ENCODE measurements around the gene PKHD1.

Gene PKHD1

DNA sequence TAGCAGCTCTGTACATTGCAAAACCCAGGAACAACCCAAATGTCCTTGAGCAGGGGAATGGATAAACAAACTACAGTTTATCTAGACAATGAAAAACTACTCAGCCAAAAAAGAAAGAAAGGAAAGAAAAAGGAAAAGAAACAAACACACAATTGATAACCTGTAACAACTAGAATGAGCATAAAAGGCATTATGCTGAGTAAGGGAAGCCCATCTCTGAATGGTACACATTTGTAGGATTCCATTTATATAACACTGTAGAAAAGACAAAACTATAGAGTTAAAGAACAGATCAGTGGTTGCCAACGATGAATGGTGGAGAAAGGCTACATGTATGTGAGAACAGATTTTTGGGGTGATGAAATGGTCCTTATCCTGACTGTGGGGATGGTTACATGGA lies 454.0 kb downstream of the PKHD1 start:
- TF ChIP-seq, protein P1, sequence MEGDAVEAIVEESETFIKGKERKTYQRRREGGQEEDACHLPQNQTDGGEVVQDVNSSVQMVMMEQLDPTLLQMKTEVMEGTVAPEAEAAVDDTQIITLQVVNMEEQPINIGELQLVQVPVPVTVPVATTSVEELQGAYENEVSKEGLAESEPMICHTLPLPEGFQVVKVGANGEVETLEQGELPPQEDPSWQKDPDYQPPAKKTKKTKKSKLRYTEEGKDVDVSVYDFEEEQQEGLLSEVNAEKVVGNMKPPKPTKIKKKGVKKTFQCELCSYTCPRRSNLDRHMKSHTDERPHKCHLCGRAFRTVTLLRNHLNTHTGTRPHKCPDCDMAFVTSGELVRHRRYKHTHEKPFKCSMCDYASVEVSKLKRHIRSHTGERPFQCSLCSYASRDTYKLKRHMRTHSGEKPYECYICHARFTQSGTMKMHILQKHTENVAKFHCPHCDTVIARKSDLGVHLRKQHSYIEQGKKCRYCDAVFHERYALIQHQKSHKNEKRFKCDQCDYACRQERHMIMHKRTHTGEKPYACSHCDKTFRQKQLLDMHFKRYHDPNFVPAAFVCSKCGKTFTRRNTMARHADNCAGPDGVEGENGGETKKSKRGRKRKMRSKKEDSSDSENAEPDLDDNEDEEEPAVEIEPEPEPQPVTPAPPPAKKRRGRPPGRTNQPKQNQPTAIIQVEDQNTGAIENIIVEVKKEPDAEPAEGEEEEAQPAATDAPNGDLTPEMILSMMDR (IDR thresholded peaks at IDR 0.05; ENCODE audit: control insufficient read depth, insufficient read depth, low read depth, low read length, missing control alignments) = no peak
- H3K4me3 ChIP-seq (ENCODE audit: control insufficient read depth, low read depth, low read length) = no peak overlapping the region
- no peak for DNase-seq (ENCODE audit: low read depth)

DNA sequence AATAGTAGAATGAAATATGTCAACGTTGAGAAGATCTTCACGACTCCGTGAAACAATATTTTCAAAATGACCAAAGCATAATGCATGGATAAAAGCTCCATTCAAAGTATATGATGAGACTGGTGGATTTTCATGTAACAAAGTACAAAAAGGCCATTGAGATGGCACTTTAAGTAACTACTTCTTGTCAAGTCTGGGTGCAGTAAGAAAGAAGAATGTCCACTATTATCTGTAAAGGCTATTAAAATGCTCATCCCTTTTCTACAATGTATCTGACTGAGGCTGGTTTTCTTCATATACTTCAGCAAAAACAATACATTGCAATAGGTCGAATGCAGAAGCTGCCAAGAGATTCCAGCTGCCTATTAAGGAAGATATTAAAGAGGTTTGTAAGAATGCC lies 457.4 kb downstream of the PKHD1 start:
- no peak overlapping the region for H3K4me3 ChIP-seq (ENCODE audit: control insufficient read depth, low read depth, low read length)
- no peak for DNase-seq (ENCODE audit: low read depth)
- TF ChIP-seq, protein P1 (IDR thresholded peaks at IDR 0.05; ENCODE audit: control insufficient read depth, insufficient read depth, low read depth, low read length, missing control alignments) = no peak

DNA sequence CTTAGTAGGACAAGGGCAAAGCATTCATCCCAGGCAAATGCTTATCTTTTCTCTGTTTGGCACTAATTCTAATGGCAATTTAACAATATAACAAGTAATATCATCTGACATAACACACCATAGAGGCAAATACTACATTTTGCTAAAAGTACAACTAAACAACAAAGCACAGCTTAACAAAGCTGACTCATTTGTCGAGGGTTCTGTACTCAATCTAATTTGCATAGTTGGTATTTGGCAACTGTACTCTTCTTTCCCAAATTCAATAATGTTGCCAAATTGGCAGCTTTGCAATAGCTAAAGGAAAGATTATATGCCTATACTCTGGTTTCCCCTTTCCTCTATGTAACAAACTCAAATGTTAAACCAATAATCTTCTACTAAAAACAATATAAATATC lies 461.0 kb downstream of the PKHD1 start:
- no peak for DNase-seq (ENCODE audit: low read depth)
- H3K4me3 ChIP-seq (ENCODE audit: control insufficient read depth, low read depth, low read length) = no peak overlapping the region
- TF ChIP-seq, protein P1 (IDR thresholded peaks at IDR 0.05; ENCODE audit: control insufficient read depth, insufficient read depth, low read depth, low read length, missing control alignments) = no peak

DNA sequence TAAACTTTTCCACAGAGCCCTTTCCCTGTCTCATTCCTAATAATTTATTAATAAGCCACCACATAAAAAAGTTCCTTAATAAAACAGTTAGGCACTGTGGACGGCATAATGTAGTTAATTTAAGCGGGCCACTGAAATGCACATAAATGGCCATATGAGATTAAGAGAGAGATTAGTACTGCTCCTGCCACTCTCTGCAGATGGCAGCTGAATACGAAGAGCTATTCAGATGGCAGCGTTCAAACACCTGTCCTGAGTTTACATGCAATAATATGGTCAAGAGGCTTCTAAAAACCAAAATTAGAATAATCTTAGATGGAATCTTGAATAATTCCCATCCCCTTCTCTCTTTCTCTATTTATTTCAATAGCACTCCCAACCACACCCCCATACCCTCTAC lies 461.8 kb downstream of the PKHD1 start:
- no peak for DNase-seq (ENCODE audit: low read depth)
- H3K4me3 ChIP-seq (ENCODE audit: control insufficient read depth, low read depth, low read length) = no peak overlapping the region
- TF ChIP-seq, protein P1 (IDR thresholded peaks at IDR 0.05; ENCODE audit: control insufficient read depth, insufficient read depth, low read depth, low read length, missing control alignments) = no peak

DNA sequence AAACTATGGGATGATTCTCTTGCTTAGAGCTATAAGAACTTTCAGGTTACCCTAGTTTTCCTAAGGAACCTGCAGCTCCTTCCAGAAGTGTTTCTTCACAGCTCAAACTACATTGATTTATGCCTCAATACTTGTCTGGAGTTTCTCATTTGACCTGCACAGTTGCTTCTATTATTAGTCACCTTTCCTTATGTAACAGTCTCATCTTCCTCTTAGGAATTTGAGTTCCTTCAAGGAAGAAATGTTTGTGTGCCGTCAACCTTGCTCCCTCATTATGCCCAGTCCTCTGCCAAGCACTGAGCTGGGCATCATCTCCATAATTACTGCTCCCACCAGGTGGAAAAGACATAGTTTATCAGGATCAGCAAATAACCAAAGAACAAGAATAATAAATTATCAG lies 466.4 kb downstream of the PKHD1 start:
- DNase-seq (ENCODE audit: low read depth) = no peak
- no peak overlapping the region for H3K4me3 ChIP-seq (ENCODE audit: control insufficient read depth, low read depth, low read length)
- TF ChIP-seq, protein P1 (IDR thresholded peaks at IDR 0.05; ENCODE audit: control insufficient read depth, insufficient read depth, low read depth, low read length, missing control alignments) = no peak

DNA sequence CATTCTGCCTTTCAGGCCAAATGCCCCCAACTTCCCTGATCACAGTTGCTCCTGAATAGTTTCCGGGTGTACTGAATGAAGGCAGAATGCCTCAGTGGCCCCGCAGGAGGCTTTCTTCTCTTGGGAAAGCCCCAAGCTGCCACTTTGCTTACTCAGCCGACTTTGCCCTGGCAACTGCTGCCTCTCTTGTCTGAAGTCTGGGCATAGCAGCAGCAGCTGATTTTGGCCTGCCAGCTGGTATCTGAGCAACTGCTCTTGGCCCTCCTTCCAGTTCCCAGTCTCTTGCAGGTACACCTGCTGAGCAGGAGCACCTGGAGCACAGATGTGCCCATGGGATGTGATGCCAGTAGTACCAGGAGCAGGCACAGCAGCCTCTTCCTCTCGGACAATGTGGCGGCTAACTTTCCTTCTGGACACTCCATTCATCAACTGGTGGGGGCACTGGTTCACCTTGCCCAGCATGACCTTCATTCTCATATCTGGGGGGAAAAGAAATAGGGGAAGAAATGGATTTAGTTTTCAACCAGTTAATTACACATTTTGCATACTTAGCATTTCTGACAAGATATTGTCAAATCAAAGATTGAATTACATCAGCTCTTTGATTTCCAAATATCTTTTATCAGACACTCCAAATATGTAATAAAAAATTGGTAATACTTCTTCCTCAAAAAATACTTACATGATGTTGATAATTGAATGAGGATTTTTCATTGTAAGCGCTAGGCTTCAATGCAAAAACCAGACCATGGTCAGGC lies 468.2 kb downstream of the PKHD1 start:
- TF ChIP-seq, protein P1 (IDR thresholded peaks at IDR 0.05; ENCODE audit: control insufficient read depth, insufficient read depth, low read depth, low read length, missing control alignments) = no peak
- no peak overlapping the region for H3K4me3 ChIP-seq (ENCODE audit: control insufficient read depth, low read depth, low read length)
- no peak for DNase-seq (ENCODE audit: low read depth)
